ENCODE measurements around the gene BRCA2. TPM values are rescaled to one million over a fixed set of nuclear protein-coding genes. Genes with fewer than 3 reads are reported as not detected.

The BRCA2 gene
- polyA plus RNA-seq, 4 donors: under 0.01 to 3.9 (median 1.2) TPM

- Histone ChIP-seq H3K27me3 (ENCODE audit: control insufficient read depth in 3 of 3, insufficient read depth in 3 of 3, low read length in 3 of 3) (no peaks in the 10 kb centered on the region), H3K36me3 (ENCODE audit: control insufficient read depth in 3 of 3, insufficient read depth in 2 of 3, low read depth in 1 of 3, low read length in 3 of 3) (peaks cover 0 to 3% (median 3%) of the 10 kb centered on the region in 3 donors), H3K4me3 (ENCODE audit: low read depth in 1 of 3, low read length in 3 of 3) (no peak overlapping the region), H3K4me1 (ENCODE audit: control insufficient read depth in 3 of 3, insufficient read depth in 2 of 3, low read depth in 1 of 3, low read length in 2 of 3) (peaks cover 0 to 3% (median 3%) of the 10 kb centered on the region in 3 donors), H3K27ac (ENCODE audit: low read depth in 1 of 3, low read length in 2 of 3) (no peak overlapping the region), H3K9me3 (ENCODE audit: control insufficient read depth in 2 of 2, insufficient read depth in 1 of 2, low read depth in 1 of 2, low read length in 1 of 2) (no peaks in the 10 kb centered on the region)
- 86 to 89% (median 88%) methylated on average over 9 of the region's 9 CpGs for WGBS, 3 donors
- FAIRE-seq (no peak), DNase-seq (no peak)
These were observed 93.1 kb downstream of the BRCA2 start for GRCh38 chr13:32408296-32409000.

DNA sequence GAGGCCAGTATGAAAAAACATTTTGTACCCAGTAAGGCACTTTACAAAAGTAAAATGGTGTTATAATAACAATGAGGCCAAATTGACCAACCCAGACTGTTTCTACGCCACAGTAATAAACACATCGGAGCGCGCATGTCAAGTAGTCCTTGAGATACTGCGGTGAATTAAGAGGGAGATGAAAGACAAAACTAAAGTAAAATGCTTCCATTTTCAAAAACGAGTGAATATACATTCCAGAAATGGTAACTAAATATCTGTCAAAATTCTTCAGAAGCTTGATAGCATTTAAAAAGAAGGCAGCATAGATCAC is 93.6 kb downstream of the BRCA2 start:
- no peak overlapping the region for H3K27ac ChIP-seq (ENCODE audit: low read depth in 1 of 3, low read length in 2 of 3)
- no peaks in the 10 kb centered on the region for H3K27me3 ChIP-seq (ENCODE audit: control insufficient read depth in 3 of 3, insufficient read depth in 3 of 3, low read length in 3 of 3)
- H3K4me1 ChIP-seq (ENCODE audit: control insufficient read depth in 3 of 3, insufficient read depth in 2 of 3, low read depth in 1 of 3, low read length in 2 of 3): peaks cover 0 to 3% (median 3%) of the 10 kb centered on the region in 3 donors
- 84 to 97% (median 97%) methylated on average over 6 of the region's 6 CpGs for WGBS, 3 donors
- no peak overlapping the region for H3K4me3 ChIP-seq (ENCODE audit: low read depth in 1 of 3, low read length in 3 of 3)
- DNase-seq (no peak), FAIRE-seq (no peak)
- H3K9me3 ChIP-seq (ENCODE audit: control insufficient read depth in 2 of 2, insufficient read depth in 1 of 2, low read depth in 1 of 2, low read length in 1 of 2): no peaks in the 10 kb centered on the region
- peaks cover 0 to 3% (median 3%) of the 10 kb centered on the region in 3 donors for H3K36me3 ChIP-seq (ENCODE audit: control insufficient read depth in 3 of 3, insufficient read depth in 2 of 3, low read depth in 1 of 3, low read length in 3 of 3)

GRCh38 chr13:32409561-32410421 is 94.5 kb downstream of the BRCA2 start:
- H3K4me3 ChIP-seq (ENCODE audit: low read depth in 1 of 3, low read length in 3 of 3): peak overlapping the region in 1 of 3 donors; percentile 27

GRCh38 chr13:32413284-32413683 is 98.0 kb downstream of the BRCA2 start:
- no peak overlapping the region for H3K27ac ChIP-seq (ENCODE audit: low read depth in 1 of 3, low read length in 2 of 3)
- H3K9me3 ChIP-seq (ENCODE audit: control insufficient read depth in 2 of 2, insufficient read depth in 1 of 2, low read depth in 1 of 2, low read length in 1 of 2): no peaks in the 10 kb centered on the region
- 98 to 99% (median 98%) methylated on average over 3 of the region's 3 CpGs for WGBS, 3 donors
- H3K4me1 ChIP-seq (ENCODE audit: control insufficient read depth in 3 of 3, insufficient read depth in 2 of 3, low read depth in 1 of 3, low read length in 2 of 3): peaks cover 0 to 4% (median 3%) of the 10 kb centered on the region in 3 donors
- DNase-seq (no peak), FAIRE-seq (no peak)
- no peak overlapping the region for H3K4me3 ChIP-seq (ENCODE audit: low read depth in 1 of 3, low read length in 3 of 3)
- no peaks in the 10 kb centered on the region for H3K27me3 ChIP-seq (ENCODE audit: control insufficient read depth in 3 of 3, insufficient read depth in 3 of 3, low read length in 3 of 3)
- peaks cover 0 to 2% (median 0%) of the 10 kb centered on the region in 3 donors for H3K36me3 ChIP-seq (ENCODE audit: control insufficient read depth in 3 of 3, insufficient read depth in 2 of 3, low read depth in 1 of 3, low read length in 3 of 3)

More at GRCh38 chr13:32409561-32410421, 94.5 kb downstream of the BRCA2 start:
- WGBS, 3 donors: 62 to 83% (median 78%) methylated on average over 27 of the region's 27 CpGs
- H3K4me1 ChIP-seq (ENCODE audit: control insufficient read depth in 3 of 3, insufficient read depth in 2 of 3, low read depth in 1 of 3, low read length in 2 of 3): peaks cover 0 to 3% (median 3%) of the 10 kb centered on the region in 3 donors
- H3K27me3 ChIP-seq (ENCODE audit: control insufficient read depth in 3 of 3, insufficient read depth in 3 of 3, low read length in 3 of 3): no peaks in the 10 kb centered on the region
- FAIRE-seq (no peak), DNase-seq (peak in 1 of 2 donors; percentile 53)
- peaks cover 0 to 3% (median 3%) of the 10 kb centered on the region in 3 donors for H3K36me3 ChIP-seq (ENCODE audit: control insufficient read depth in 3 of 3, insufficient read depth in 2 of 3, low read depth in 1 of 3, low read length in 3 of 3)
- H3K9me3 ChIP-seq (ENCODE audit: control insufficient read depth in 2 of 2, insufficient read depth in 1 of 2, low read depth in 1 of 2, low read length in 1 of 2): no peaks in the 10 kb centered on the region
- H3K27ac ChIP-seq (ENCODE audit: low read depth in 1 of 3, low read length in 2 of 3): no peak overlapping the region

- WGBS, 3 donors: 60 to 80% (median 64%) methylated on average over 2 of the region's 2 CpGs
- no peak for FAIRE-seq
- Histone ChIP-seq H3K27ac (ENCODE audit: low read depth in 1 of 3, low read length in 2 of 3) (no peak overlapping the region), H3K4me1 (ENCODE audit: control insufficient read depth in 3 of 3, insufficient read depth in 2 of 3, low read depth in 1 of 3, low read length in 2 of 3) (peaks cover 0 to 2% (median 2%) of the 10 kb centered on the region in 3 donors), H3K9me3 (ENCODE audit: control insufficient read depth in 2 of 2, insufficient read depth in 1 of 2, low read depth in 1 of 2, low read length in 1 of 2) (peaks cover 0 to under 1% of the 10 kb centered on the region in 2 donors), H3K36me3 (ENCODE audit: control insufficient read depth in 3 of 3, insufficient read depth in 2 of 3, low read depth in 1 of 3, low read length in 3 of 3) (no peaks in the 10 kb centered on the region), H3K4me3 (ENCODE audit: low read depth in 1 of 3, low read length in 3 of 3) (no peak overlapping the region), H3K27me3 (ENCODE audit: control insufficient read depth in 3 of 3, insufficient read depth in 3 of 3, low read length in 3 of 3) (no peaks in the 10 kb centered on the region)
- DNase-seq: no peak
These were observed 99.3 kb downstream of the BRCA2 start for GRCh38 chr13:32414580-32414979.

- peaks cover 0 to 3% (median 0%) of the 10 kb centered on the region in 3 donors for H3K36me3 ChIP-seq (ENCODE audit: control insufficient read depth in 3 of 3, insufficient read depth in 2 of 3, low read depth in 1 of 3, low read length in 3 of 3)
- H3K27ac ChIP-seq (ENCODE audit: low read depth in 1 of 3, low read length in 2 of 3): no peak overlapping the region
- no peak for FAIRE-seq
- no peak overlapping the region for H3K4me3 ChIP-seq (ENCODE audit: low read depth in 1 of 3, low read length in 3 of 3)
- H3K9me3 ChIP-seq (ENCODE audit: control insufficient read depth in 2 of 2, insufficient read depth in 1 of 2, low read depth in 1 of 2, low read length in 1 of 2): peaks cover 0 to 4% of the 10 kb centered on the region in 2 donors
- no peak for DNase-seq
- peaks cover 0 to 2% (median 0%) of the 10 kb centered on the region in 3 donors for H3K4me1 ChIP-seq (ENCODE audit: control insufficient read depth in 3 of 3, insufficient read depth in 2 of 3, low read depth in 1 of 3, low read length in 2 of 3)
- H3K27me3 ChIP-seq (ENCODE audit: control insufficient read depth in 3 of 3, insufficient read depth in 3 of 3, low read length in 3 of 3): no peaks in the 10 kb centered on the region
These were observed 99.7 kb downstream of the BRCA2 start for GRCh38 chr13:32415019-32415418.

DNA sequence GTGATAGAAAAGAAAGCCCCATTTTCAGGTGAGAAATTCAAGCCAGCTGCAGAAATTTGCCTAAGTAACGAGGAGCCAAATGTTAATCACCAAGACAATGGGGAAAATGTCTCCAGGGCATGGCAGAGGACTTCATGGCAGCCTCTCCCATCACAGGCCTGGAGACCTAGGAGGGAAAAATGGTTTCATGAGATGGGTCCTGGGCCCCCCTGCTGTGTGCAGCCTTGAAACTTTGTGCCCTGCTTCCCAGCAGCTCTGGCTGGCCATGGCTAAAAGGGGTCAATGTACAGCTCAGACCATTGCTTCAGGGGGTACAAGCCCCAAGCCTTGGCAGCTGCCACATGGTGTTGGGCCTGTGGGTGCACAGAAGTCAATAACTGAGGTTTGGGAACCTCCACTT is 102.7 kb downstream of the BRCA2 start:
- peaks cover 0 to 8% of the 10 kb centered on the region in 2 donors for H3K9me3 ChIP-seq (ENCODE audit: control insufficient read depth in 2 of 2, insufficient read depth in 1 of 2, low read depth in 1 of 2, low read length in 1 of 2)
- no peak overlapping the region for H3K4me3 ChIP-seq (ENCODE audit: low read depth in 1 of 3, low read length in 3 of 3)
- 98 to 100% (median 100%) methylated on average over 1 of the region's 1 CpG for WGBS, 3 donors
- H3K36me3 ChIP-seq (ENCODE audit: control insufficient read depth in 3 of 3, insufficient read depth in 2 of 3, low read depth in 1 of 3, low read length in 3 of 3): peaks cover 0 to 4% (median 2%) of the 10 kb centered on the region in 3 donors
- DNase-seq (no peak), FAIRE-seq (no peak)
- no peaks in the 10 kb centered on the region for H3K27me3 ChIP-seq (ENCODE audit: control insufficient read depth in 3 of 3, insufficient read depth in 3 of 3, low read length in 3 of 3)
- H3K27ac ChIP-seq (ENCODE audit: low read depth in 1 of 3, low read length in 2 of 3): no peak overlapping the region
- H3K4me1 ChIP-seq (ENCODE audit: control insufficient read depth in 3 of 3, insufficient read depth in 2 of 3, low read depth in 1 of 3, low read length in 2 of 3): peaks cover 0 to 2% (median 0%) of the 10 kb centered on the region in 3 donors

DNA sequence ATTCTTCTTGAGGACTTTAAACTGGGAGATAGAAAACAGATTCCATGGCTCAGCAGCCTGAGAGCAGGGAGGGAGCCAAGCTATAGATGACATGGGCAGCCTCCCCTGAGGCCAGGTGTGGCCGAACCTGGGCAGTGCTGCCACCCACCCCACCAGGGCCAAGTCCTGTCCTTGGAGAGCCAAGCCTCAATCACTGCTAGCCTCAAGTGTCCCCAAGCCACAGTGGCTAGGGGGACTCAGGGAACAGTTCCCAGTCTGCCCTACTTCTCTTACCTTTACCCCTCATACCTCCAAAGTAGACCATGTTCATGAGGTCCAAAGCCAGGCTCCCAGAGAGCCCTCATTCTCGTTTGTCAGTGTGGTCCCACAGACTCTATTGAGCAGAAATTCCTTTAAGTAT is 104.6 kb downstream of the BRCA2 start:
- Histone ChIP-seq H3K4me3 (ENCODE audit: low read depth in 1 of 3, low read length in 3 of 3) (no peak overlapping the region), H3K4me1 (ENCODE audit: control insufficient read depth in 3 of 3, insufficient read depth in 2 of 3, low read depth in 1 of 3, low read length in 2 of 3) (peaks cover 0 to 4% (median 0%) of the 10 kb centered on the region in 3 donors), H3K27ac (ENCODE audit: low read depth in 1 of 3, low read length in 2 of 3) (no peak overlapping the region), H3K9me3 (ENCODE audit: control insufficient read depth in 2 of 2, insufficient read depth in 1 of 2, low read depth in 1 of 2, low read length in 1 of 2) (peaks cover 0 to 8% of the 10 kb centered on the region in 2 donors), H3K27me3 (ENCODE audit: control insufficient read depth in 3 of 3, insufficient read depth in 3 of 3, low read length in 3 of 3) (no peaks in the 10 kb centered on the region), H3K36me3 (ENCODE audit: control insufficient read depth in 3 of 3, insufficient read depth in 2 of 3, low read depth in 1 of 3, low read length in 3 of 3) (peaks cover 0 to 7% (median 2%) of the 10 kb centered on the region in 3 donors)
- no peak for DNase-seq
- WGBS, 3 donors: 84 to 93% (median 93%) methylated on average over 2 of the region's 2 CpGs
- no peak for FAIRE-seq
